Islet of Langerhans (tissue), 1 donor: ENCODE measurements around the gene ARHGAP35.
"Not testable (repeated sequence)": the region's sequence is repeated elsewhere in the genome, so short reads cannot be mapped to it uniquely, and the experiment has no call there.

Experiments
- FAIRE-seq: peaks from one replicate; lab custom pipeline; 2011; peaks lifted over from hg19 to GRCh38; lab: Jason Lieb, UNC

Gene ARHGAP35

GRCh38 chr19:46860846-46861690, at the start of gene ARHGAP35:
Gene ARHGAP35 (plus strand): TSS chr19:46860997. CDS start chr19:46918676, 57,679 bp downstream.
- FAIRE-seq = no peak

- no peak for FAIRE-seq
These were observed 47.6 kb upstream of the ARHGAP35 start for GRCh38 chr19:46812977-46813838.

- no peak for FAIRE-seq
These were observed 46.9 kb upstream of the ARHGAP35 start for GRCh38 chr19:46813839-46814358.

GRCh38 chr19:46815833-46816627, 44.8 kb upstream of the ARHGAP35 start:
- no peak for FAIRE-seq

- FAIRE-seq = no peak
These were observed 42.0 kb upstream of the ARHGAP35 start for GRCh38 chr19:46818812-46819211.

GRCh38 chr19:46821512-46822409, 39.0 kb upstream of the ARHGAP35 start:
- FAIRE-seq = no peak

- FAIRE-seq = not testable (repeated sequence)
These were observed 38.4 kb upstream of the ARHGAP35 start for GRCh38 chr19:46822410-46822787.

GRCh38 chr19:46823049-46823448, 37.7 kb upstream of the ARHGAP35 start:
- no peak for FAIRE-seq

GRCh38 chr19:46824890-46825730, 35.7 kb upstream of the ARHGAP35 start:
- no peak for FAIRE-seq

GRCh38 chr19:46825731-46826055, 35.1 kb upstream of the ARHGAP35 start:
- FAIRE-seq = no peak

GRCh38 chr19:46828484-46828883, 32.3 kb upstream of the ARHGAP35 start:
- no peak for FAIRE-seq

- no peak for FAIRE-seq
These were observed 29.9 kb upstream of the ARHGAP35 start for GRCh38 chr19:46830864-46831263.

GRCh38 chr19:46834121-46834520, 26.7 kb upstream of the ARHGAP35 start:
- no peak for FAIRE-seq

GRCh38 chr19:46834984-46835383, 25.8 kb upstream of the ARHGAP35 start:
- FAIRE-seq = no peak

GRCh38 chr19:46838160-46838559, 22.6 kb upstream of the ARHGAP35 start:
- FAIRE-seq = no peak

GRCh38 chr19:46839752-46840497, 20.9 kb upstream of the ARHGAP35 start:
- no peak for FAIRE-seq

GRCh38 chr19:46840498-46840942, 20.3 kb upstream of the ARHGAP35 start:
- FAIRE-seq = no peak

- no peak for FAIRE-seq
These were observed 19.2 kb upstream of the ARHGAP35 start for GRCh38 chr19:46841458-46842083.

GRCh38 chr19:46842791-46843190, 18.0 kb upstream of the ARHGAP35 start:
- no peak for FAIRE-seq
